ACHN (cell line): ENCODE data around the gene HOXC4.
A peak's percentile ranks its signal among the peaks of the same experiment; 100 is the strongest.
"Not testable (repeated sequence)": the region's sequence is repeated elsewhere in the genome, so short reads cannot be mapped to it uniquely, and the experiment has no call there.

Experiments
- DNase-seq: peaks from one replicate; pipeline ENCODE4 v3.0.0-alpha.2; 2015
- in situ Hi-C: cut with HindIII; loops from 2 replicates; pipeline ENCODE4 v1.10.0; 2017; ENCODE audit warnings: low sequenced_read_pairs, low pct_ligation_motif_present, low pct_unique_long_range_greater_than_20kb

Gene HOXC4

DNA sequence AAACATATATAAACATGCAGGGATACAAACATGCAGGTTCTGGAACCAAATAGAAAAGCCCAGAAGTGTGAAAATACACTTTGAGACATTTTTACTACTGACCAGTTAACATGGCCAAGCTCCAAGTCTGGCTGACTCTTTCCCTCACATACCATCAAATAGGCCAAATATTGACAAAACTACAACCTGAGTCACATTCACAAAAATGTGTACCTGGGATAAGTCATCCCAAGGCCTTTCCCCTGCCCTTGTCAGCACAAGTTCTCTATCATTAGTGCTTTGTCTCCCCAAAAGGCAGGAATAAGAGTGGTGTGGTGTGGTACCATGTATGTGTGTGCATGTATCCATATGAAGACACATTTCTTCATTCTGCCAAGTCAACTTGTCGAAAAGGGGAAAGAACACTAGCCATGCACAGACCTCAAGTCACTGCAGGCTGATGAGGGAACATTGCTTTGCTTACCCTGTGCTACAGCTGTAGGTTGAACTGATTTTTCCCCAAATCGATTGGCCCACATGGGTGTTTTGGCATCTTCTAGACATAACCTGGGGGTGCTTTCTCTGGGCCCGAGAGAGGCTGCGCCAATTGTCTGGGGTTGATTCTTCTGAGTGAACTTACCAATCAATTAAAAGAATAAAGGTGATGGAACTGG is 14.9 kb downstream of the HOXC4 start:
- in situ Hi-C loops: no loop called here
- no peak for DNase-seq

DNA sequence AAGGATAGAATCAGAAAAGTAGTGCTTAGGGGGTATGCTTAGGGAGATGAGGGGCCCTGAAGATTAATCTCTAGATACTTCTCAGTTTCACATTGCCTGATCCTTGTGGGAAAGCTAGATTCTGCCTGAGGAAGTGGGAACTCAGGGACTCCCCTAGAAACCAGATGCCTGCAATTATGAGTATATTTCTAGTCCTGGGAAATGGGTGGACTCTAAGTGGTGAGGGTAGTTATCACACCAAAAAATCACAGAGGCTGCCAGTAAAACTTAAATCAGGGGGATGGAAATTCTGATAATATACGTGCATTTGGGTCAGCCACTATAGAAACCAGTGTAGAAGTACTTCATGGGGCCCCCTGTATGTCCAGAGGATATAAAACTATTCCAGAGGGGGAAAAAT is 18.3 kb downstream of the HOXC4 start:
- in situ Hi-C loops: no loop called here

DNA sequence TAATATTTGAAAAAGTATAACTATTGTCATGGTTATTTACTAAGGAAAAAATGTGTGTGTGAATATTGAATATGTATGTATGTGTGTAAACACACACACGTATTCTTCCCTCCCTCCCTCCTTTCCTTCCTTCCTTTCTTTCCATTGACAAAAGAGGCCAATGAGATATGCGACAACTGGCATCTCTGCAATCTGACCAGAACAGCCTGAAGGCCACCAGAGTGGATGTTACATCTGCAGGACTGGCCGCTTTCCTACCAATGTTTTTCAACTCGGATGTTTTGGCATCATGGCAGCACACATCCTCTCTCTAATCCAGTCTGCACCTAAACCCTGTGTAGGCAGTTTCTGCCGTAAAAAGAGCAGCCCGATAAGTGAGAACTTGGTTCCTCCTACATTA is 20.7 kb downstream of the HOXC4 start:
- no peak for DNase-seq
- in situ Hi-C loops: no loop called here

More for the DNA sequence above, 18.3 kb downstream of the HOXC4 start:
- DNase-seq: no peak

DNA sequence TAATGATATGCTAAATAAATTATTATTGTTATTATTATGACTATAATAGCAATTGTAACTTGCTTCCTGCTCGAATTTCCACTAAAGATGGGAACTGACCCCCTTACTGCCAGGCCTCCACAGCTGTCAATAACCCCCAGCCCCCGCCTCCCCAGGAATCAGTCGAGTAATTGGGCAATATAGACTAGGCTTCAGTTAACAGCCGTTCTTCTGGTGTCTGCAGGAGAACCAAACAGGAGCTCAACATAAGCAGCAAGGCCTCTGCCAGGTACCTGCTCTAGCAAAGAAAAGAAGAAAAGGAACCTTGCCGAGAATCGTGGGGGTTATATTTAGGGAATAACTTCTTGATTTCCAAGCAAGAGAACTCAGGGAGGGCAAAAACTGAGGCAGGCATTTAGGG is 21.8 kb downstream of the HOXC4 start:
- DNase-seq: no peak
- in situ Hi-C loops: no loop called here

DNA sequence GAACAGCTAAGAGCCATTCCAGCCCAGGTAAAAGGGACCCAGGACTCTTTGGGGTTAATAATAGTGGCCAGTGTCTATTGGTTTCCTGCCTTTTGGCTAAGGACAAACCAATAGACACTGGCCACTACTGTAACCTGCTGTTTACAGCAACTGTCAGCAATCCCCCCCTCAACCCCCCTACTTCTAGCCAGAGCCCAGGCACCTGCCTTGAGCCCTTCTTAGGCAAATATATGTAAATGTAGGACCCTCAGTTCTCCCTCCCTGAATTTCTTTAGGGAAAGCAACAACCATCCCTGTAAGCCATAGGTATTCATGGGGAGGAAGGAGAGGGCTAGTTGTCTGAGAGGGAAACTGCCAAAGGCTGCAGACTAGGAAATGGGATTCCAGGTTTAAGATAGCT is 22.3 kb downstream of the HOXC4 start:
- in situ Hi-C loops: no loop called here
- no peak for DNase-seq

DNA sequence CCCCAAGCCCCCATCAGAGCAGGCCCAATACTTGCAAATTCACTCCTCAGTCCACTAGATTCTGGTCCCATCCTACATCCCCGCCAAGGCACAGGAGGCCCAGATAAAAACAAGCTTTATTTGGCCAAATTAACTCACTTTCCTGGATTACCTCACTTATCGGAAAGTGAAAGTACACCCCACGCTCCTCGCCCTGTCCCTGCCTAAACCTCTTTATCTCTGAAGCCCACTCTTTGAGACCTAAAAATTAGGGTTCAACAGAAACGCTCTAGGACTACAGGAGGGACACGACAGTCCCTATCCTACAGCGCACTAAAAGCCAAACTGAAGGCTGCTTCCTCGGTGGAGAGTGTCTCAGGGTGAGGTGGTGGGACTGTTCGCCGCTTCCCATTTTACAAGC is 24.2 kb downstream of the HOXC4 start:
- DNase-seq, in situ Hi-C loops: not testable (repeated sequence)

DNA sequence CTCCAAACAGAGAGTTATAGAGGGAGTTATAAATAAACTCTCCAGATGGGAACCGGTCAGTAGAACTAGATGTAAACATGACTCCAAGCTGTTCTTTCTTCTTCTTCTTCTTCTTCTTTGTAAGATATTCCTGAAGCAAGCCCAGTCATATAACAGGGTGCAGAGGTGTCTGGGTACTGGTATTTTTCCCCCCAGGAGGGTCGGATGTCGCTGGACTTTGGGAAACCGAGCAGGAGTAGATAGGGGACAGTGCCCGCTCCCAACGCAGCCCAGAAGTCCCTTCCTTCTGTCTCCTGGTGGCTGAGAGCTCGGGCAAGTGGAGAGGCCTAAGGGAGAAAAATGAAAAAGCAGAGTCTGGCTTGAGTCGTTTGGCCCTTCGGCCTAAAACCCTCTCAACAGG is 25.5 kb downstream of the HOXC4 start:
- DNase-seq, in situ Hi-C loops: not testable (repeated sequence)

DNA sequence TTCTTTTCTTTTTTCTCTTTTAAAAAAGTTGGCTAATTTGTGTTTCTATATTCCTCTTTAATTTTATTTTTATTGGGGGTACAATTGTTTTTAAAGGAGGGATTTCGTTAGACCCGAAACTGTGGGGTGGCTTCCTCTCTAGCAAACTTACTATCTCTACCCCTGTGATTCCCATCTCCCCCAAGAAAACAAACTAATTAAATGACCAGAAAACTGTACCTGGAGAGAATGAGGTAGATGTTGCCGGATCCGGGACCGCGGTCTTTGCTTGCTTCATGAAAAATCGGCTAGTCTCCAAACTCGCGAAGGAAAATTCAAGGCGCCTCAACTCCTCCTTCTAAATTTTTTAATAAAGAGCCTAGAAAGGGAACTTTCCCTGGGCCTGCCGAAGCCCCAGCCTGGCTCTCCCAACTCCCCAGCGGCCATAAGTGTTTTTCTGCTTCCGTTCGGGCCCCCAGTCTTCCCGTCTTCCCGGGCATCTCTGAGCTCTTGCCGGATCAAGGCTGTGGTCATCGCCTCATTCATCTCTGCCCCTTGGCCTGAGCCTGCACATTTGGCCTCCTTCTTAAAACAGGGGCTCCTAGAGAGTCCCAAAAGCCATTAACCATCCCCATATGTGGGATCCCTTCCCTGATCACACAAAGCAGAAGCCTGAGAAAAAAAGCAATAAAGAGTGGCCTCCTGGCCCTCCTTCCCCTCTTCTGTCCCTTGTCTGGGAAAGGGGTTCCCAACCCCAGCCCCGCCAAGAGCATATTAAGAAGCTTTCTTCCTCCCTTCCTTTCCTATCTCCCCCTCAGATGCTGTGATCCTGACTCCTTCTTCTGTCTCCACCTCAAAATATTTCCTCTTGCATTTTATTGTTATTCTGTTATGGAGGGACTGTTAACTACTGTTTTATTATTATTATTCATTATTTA is 26.6 kb downstream of the HOXC4 start:
- in situ Hi-C loops: not testable (repeated sequence)

DNA sequence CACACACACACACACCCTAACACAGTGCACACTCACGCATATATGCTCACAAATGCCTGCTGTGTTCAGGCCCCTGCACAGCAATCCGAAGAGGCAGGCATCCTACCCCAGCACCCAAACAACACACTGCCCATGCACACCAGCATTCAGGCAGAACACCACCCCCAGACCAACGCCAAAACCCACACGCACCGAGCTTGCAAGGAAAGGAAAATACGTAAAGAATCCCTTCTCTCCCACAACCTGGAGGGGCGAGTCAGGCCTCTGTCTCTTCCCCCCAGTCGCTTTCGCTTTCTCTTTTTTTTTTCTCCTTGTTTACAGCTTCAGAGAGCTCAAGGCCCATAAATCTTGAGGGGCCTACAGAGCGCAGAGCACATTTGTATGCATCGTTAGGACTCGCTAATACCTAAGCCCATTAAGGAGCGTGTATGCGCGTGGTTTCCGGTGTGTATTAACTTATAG is 27.4 kb downstream of the HOXC4 start:
- in situ Hi-C loops, DNase-seq: not testable (repeated sequence)

More for the DNA sequence above, 26.6 kb downstream of the HOXC4 start:
- not testable (repeated sequence) for DNase-seq

DNA sequence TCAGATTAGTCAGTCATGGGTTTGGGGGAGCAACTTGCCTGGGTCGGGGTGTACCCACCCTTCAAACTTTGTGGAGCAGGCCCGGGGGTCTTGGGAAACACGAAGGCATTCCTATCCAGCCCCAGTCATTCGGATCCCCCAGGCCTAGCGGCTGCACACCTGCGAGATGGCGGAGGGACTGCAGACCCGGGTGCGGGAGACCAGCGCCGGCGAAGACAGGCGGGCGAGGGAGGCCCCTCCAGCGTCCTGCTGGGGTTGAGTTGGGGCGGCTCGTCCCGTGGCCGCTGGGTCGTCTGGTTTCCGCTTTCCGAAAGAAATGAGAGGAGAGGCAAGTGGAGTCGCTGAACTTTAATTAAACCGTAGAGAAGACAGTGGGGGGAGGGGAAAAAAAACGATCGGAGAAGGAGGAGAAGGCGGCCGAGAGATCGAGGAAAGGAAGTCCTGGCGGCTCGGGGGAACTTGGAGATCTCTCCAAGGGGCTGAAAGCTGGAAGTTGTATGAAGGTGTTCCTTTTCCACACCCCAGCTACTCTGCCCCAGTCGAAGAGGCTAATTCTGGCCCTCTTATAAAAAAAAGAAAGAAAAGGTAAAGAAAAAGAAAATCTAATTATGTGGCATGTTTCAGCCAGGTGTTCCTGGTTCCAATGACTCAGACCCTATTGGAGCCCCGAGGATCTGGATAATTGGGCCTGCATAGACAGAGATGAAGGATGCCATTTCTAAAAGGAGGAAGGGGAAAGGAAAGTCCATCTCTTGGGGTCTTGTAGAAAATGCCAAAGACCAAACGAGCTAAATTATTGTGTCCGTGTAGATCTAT is 28.2 kb downstream of the HOXC4 start:
- DNase-seq, in situ Hi-C loops: not testable (repeated sequence)

DNA sequence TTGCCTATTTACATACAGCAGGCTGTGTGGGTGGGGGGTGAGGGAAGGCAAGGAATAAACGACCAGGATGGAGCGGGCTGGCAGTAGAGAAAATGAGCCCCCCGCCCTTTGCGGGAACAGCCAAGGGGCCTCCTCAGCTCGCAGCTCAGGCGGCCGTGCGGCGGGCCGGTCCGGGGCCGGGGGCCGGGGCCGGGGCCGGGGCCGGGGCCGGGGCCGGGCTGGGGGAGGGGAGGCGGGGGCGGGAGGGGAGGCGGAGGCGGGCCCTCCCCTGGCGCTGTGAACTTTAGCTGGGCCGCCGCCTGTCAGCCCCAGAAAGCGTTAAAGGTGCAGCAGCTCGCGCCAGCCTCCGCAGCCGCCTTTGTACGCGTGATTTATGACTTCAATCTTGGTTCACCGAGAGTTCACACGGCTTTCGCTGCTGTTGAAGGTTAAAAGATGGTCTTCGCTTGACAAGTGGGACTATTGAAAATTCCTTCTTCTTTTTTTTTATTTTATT is 28.8 kb downstream of the HOXC4 start:
- peak; percentile 32 for DNase-seq
- in situ Hi-C loops: no loop called here

DNA sequence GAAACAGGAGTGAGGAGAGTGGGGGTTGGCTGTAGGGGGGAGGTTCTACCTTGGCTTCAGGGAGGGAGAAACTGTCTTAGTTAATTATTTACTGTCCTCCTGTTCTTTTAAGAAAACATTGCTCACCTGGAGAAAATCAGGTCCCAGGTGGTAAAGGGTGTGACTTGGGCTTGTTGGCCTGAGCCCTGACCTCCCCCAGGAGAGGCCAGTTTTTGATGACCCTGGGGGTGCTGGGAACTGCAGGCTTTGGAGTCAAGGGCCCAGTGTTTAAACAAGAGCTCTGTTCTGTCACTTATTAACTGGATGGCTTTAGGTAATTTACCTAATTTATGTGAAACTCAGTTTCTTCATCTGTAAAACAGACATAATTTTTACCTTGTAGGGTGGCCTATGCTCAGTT is 34.4 kb downstream of the HOXC4 start:
- in situ Hi-C loops, DNase-seq: not testable (repeated sequence)

DNA sequence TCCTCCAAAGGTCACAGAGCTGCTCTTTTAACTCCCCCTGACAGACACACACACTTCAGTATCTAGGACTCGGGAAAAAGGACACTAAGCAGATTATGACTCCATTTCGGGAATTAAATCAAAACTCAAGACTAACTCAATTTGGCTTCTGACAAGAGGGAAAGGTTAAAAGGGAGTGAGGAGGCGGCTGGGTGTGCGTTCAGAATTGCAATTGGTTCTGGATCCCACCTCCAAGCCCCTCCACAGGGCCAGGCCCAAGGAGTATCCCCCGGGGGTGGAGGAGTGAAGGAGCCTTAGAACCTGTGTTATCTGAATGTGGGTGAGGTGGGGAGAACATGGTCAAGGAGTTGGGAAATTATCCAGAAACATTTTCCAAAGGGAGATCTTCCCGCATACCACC is 35.8 kb downstream of the HOXC4 start:
- in situ Hi-C loops, DNase-seq: not testable (repeated sequence)

DNA sequence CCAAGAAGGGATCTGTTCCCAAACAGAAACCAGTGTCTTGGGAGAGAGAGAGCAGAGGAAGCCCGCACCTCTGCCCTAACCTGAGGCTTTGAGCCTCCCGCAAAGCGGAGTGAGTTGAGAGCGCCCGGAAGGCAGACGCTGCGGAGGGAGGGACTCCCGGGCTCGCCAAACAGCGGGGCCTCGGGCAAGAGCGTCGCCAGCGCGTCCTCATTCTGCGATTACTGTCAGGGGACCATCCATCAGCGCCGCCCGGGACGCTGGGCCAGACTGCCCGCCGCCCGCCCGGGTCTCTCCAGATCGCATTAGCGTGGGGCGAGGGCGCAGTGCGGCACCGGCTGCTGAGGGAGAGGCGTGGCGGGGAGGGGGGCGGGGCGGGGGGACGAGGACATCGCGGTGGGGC is 36.7 kb downstream of the HOXC4 start:
- in situ Hi-C loops, DNase-seq: not testable (repeated sequence)

DNA sequence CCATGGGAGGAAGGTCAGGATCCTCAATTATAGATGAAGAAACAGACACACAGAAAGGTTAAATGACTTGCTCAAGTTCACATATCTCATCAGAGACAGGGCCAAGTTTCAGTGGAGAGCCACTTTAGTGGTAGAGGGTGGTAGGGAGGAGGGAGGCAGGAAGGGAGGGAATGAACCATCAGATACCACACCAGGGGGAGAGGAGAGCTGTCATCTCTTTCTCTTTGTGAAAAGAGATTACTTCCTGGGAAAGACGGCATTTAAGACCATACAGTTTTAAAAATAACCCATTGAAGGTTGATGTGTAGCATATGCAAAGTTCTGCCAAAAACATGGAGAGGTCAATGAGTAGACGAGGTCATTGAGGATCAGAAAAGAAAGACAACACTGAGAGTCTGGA is 39.3 kb downstream of the HOXC4 start:
- DNase-seq, in situ Hi-C loops: not testable (repeated sequence)

DNA sequence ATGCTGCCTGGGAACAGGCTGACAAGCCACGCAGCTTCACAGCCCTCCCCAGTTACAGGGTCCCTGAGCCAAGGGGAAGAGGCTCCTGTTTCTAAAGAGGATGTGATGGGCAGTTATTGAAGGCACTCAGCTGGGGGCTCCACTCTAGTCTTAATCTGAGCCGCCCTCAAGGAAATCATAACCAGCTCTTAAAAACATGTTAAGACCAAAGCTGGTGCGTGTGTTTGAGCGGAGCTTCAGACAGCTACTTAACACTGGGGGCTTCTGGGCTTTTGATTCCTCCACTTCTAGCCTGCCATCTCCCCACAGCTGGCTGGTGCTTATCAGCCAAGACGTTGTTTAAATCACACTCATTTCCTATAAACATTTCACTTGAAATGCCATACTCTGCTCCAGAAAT is 42.3 kb downstream of the HOXC4 start:
- in situ Hi-C loops, DNase-seq: not testable (repeated sequence)

DNA sequence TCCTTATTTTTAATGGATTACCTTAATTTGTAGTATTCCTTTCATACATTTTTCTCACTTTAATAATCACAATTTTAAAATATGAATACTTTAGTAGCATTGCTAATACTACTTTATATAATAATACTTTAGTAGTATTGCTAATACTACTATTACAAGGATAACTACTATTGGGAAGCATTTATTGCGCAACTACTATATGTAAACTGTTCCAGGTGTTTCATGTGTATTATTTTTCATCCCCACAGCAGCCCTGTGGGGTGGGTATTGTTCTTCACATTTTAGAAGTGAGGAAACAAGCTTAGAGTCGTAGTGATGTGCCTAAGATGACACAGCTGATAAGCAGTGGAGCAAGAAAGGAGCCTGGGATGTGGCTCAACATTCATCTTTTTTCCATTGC is 45.0 kb downstream of the HOXC4 start:
- DNase-seq, in situ Hi-C loops: not testable (repeated sequence)

DNA sequence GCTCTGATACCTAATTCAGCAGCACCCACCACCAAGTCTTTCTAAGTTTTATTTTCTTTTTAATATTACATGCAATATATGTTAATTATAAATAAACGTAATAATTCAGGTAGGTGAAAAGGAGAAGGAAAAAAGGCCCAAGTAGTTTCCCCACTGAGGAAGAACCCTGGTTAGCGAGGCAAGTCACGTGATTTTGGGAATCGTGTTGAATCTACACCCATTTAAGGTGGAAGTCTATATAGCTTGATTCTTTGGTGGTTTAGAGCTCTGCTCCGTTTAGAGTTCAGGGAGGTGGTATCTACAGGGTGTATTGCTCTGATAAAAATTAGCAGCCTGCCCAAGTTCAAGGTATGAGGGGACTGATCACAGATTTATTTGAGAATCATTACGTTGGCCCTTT is 47.0 kb downstream of the HOXC4 start:
- DNase-seq, in situ Hi-C loops: not testable (repeated sequence)

DNA sequence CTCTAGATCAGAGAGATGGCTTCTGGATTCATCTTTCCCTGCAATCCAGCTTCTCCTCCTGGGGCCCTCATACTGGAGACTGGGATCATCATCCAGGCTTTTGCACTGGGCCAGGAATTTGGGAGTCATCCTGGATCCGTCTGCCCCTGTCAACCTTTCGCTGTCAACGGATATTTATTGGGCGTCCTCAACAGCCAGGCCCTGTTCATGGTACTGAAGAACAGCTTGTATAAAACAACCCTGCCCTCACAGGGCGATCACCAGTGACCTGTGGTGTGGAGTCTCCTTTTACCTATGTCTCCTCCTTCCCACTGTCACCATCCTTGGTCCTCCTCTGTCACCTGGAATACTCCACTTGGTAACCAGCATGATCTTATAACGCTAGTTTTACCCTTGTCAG is 48.6 kb downstream of the HOXC4 start:
- DNase-seq, in situ Hi-C loops: not testable (repeated sequence)
